SIG-M5 treated with dmso at 0.1 percent for 504 hours (cell line): ENCODE results near the gene CCR4.
"Not testable (repeated sequence)": the region's sequence is repeated elsewhere in the genome, so short reads cannot be mapped to it uniquely, and the experiment has no call there.

Experiments
- DNase-seq: peaks from one replicate; lab custom pipeline; 2025; ENCODE audit not compliant: unreplicated experiment; lab: John Stamatoyannopoulos, UW

The CCR4 gene

GRCh38 chr3:32951410-32951811, at the start of gene CCR4:
Gene CCR4 (plus strand): TSS chr3:32951644. CDS start chr3:32953423, 1,779 bp downstream.
- DNase-seq = no peak

- DNase-seq = not testable (repeated sequence)
Measured at GRCh38 chr3:32902887-32903371, 48.5 kb upstream of the CCR4 start.

GRCh38 chr3:32903953-32904352, 47.5 kb upstream of the CCR4 start:
- no peak for DNase-seq

- no peak for DNase-seq
Measured at GRCh38 chr3:32909999-32910398, 41.4 kb upstream of the CCR4 start.

GRCh38 chr3:32910954-32911353, 40.5 kb upstream of the CCR4 start:
- no peak for DNase-seq

- DNase-seq = no peak
Measured at GRCh38 chr3:32912046-32912445, 39.4 kb upstream of the CCR4 start.

GRCh38 chr3:32913790-32914446, 37.5 kb upstream of the CCR4 start:
- DNase-seq = no peak

- DNase-seq = no peak
Measured at GRCh38 chr3:32919920-32920319, 31.5 kb upstream of the CCR4 start.

GRCh38 chr3:32922078-32922477, 29.4 kb upstream of the CCR4 start:
- DNase-seq = no peak

GRCh38 chr3:32930161-32930560, 21.3 kb upstream of the CCR4 start:
- DNase-seq = no peak

GRCh38 chr3:32931273-32931672, 20.2 kb upstream of the CCR4 start:
- DNase-seq = not testable (repeated sequence)

- peak; percentile 10 for DNase-seq
Measured at GRCh38 chr3:32934150-32934742, 17.2 kb upstream of the CCR4 start.

- DNase-seq = no peak
Measured at GRCh38 chr3:32937331-32937730, 14.1 kb upstream of the CCR4 start.

GRCh38 chr3:32939531-32940284, 11.7 kb upstream of the CCR4 start:
- DNase-seq = not testable (repeated sequence)

- no peak for DNase-seq
Measured at GRCh38 chr3:32940726-32941125, 10.7 kb upstream of the CCR4 start.

- DNase-seq = no peak
Measured at GRCh38 chr3:32945136-32945535, 6.3 kb upstream of the CCR4 start.

- not testable (repeated sequence) for DNase-seq
Measured at GRCh38 chr3:32945598-32945997, 5.8 kb upstream of the CCR4 start.

- no peak for DNase-seq
Measured at GRCh38 chr3:32946973-32947788, 4.3 kb upstream of the CCR4 start.

- peak; percentile 72 for DNase-seq
Measured at GRCh38 chr3:32947789-32948238, 3.6 kb upstream of the CCR4 start.

- no peak for DNase-seq
Measured at GRCh38 chr3:32948625-32949445, 2.6 kb upstream of the CCR4 start.
